Upper lobe of left lung (tissue), 4 donors: ENCODE results near the gene TRDN.

ENCODE experiments used
- CTCF ChIP-seq, 6 experiments: fragments of 450-650 bp in 4 of 6; fragments of 200-600 bp in 2 of 6; sonication (generic) in 2 of 6; IDR thresholded peaks; one replicate each; pipeline ENCODE4 v1.5.1; 2016 to 2019; ENCODE audit warnings: antibody characterized with exemption in 6 of 6
- POLR2A ChIP-seq, 4 donors: fragments of 450-650 bp; IDR thresholded peaks; one replicate each; pipeline ENCODE4 v1.5.1; 2016 to 2017; ENCODE audit warnings: antibody characterized with exemption in 4 of 4, mild to moderate bottlenecking in 2 of 4

GRCh38 chr6:123547216-123547978 lies 89.4 kb downstream of the TRDN start:
- TF ChIP-seq POLR2A (IDR thresholded peaks at IDR 0.05) = no peak
- TF ChIP-seq CTCF (IDR thresholded peaks at IDR 0.05) = no peak
